Activated naive CD8-positive, alpha-beta T cell treated with anti-CD3 and anti-CD28 coated beads for 36 hours (primary cell): ENCODE measurements around the gene PLCXD3. TPM values are rescaled to one million over a fixed set of nuclear protein-coding genes. Genes with fewer than 3 reads are reported as not detected.

Experiments used
- DNase-seq: peaks from one replicate; pipeline ENCODE4 v3.0.0; 2021
- H3K27ac Mint-ChIP-seq: one replicate; pipeline ENCODE4 v1.8.0; 2022; ENCODE audit warnings: mild to moderate bottlenecking, moderate library complexity, mixed read lengths
- H3K27me3 Mint-ChIP-seq: one replicate; pipeline ENCODE4 v1.8.0; 2022; ENCODE audit warnings: mild to moderate bottlenecking, mixed read lengths
- H3K36me3 Mint-ChIP-seq: one replicate; pipeline ENCODE4 v1.8.0; 2021; ENCODE audit warnings: mild to moderate bottlenecking, mixed read lengths
- H3K4me1 Mint-ChIP-seq: one replicate; pipeline ENCODE4 v1.8.0; 2021; ENCODE audit warnings: mixed read lengths
- H3K4me3 Mint-ChIP-seq: one replicate; pipeline ENCODE4 v1.8.0; 2022; ENCODE audit warnings: mild to moderate bottlenecking, moderate library complexity, mixed read lengths
- H3K9me3 Mint-ChIP-seq: one replicate; pipeline ENCODE4 v1.8.0; 2022; ENCODE audit warnings: mixed read lengths
- total RNA-seq, 2 experiments: library from RNA; stranded (reverse); gene quantifications; one replicate each; pipeline ENCODE4 v1.2.3, GENCODE V29; 2021

Gene PLCXD3
- total RNA-seq: not detected

GRCh38 chr5:41510176-41510831 is at the start of gene PLCXD3:
TSS of gene PLCXD3 (minus strand) at chr5:41510601. CDS start at chr5:41510526, 75 bp downstream.
- H3K4me1 Mint-ChIP-seq: peaks cover 2% of the 10 kb centered on the region
- DNase-seq: no peak
- H3K27ac Mint-ChIP-seq: no peak within 1 kb of the TSS
- peaks cover 2% of the 10 kb centered on the region for H3K9me3 Mint-ChIP-seq
- H3K4me3 Mint-ChIP-seq: no peak within 1 kb of the TSS
- no peaks in the 10 kb centered on the region for H3K36me3 Mint-ChIP-seq
- peaks cover 36% of the 10 kb centered on the region for H3K27me3 Mint-ChIP-seq

- DNase-seq: no peak
- Mint-ChIP-seq H3K27ac (no peak overlapping the region), H3K4me1 (no peaks in the 10 kb centered on the region), H3K36me3 (no peaks in the 10 kb centered on the region), H3K4me3 (no peak overlapping the region), H3K27me3 (no peaks in the 10 kb centered on the region), H3K9me3 (peaks cover 3% of the 10 kb centered on the region)
Measured at GRCh38 chr5:41559184-41559583, 48.8 kb upstream of the PLCXD3 start.

GRCh38 chr5:41558295-41558694 is 47.9 kb upstream of the PLCXD3 start:
- H3K4me3 Mint-ChIP-seq: no peak overlapping the region
- H3K27me3 Mint-ChIP-seq: no peaks in the 10 kb centered on the region
- no peaks in the 10 kb centered on the region for H3K36me3 Mint-ChIP-seq
- H3K4me1 Mint-ChIP-seq: no peaks in the 10 kb centered on the region
- H3K27ac Mint-ChIP-seq: no peak overlapping the region
- DNase-seq: no peak
- H3K9me3 Mint-ChIP-seq: no peaks in the 10 kb centered on the region

- Mint-ChIP-seq H3K27ac (no peak overlapping the region), H3K9me3 (peaks cover 10% of the 10 kb centered on the region), H3K4me1 (no peaks in the 10 kb centered on the region), H3K4me3 (no peak overlapping the region), H3K27me3 (no peaks in the 10 kb centered on the region), H3K36me3 (no peaks in the 10 kb centered on the region)
- no peak for DNase-seq
Measured at GRCh38 chr5:41547991-41548390, 37.6 kb upstream of the PLCXD3 start.

GRCh38 chr5:41542183-41542582 is 31.8 kb upstream of the PLCXD3 start:
- H3K9me3 Mint-ChIP-seq: peaks cover 4% of the 10 kb centered on the region
- no peaks in the 10 kb centered on the region for H3K27me3 Mint-ChIP-seq
- DNase-seq: no peak
- no peaks in the 10 kb centered on the region for H3K4me1 Mint-ChIP-seq
- H3K4me3 Mint-ChIP-seq: no peak overlapping the region
- no peak overlapping the region for H3K27ac Mint-ChIP-seq
- H3K36me3 Mint-ChIP-seq: no peaks in the 10 kb centered on the region

- Mint-ChIP-seq H3K27ac (no peak overlapping the region), H3K27me3 (no peaks in the 10 kb centered on the region), H3K4me3 (no peak overlapping the region), H3K36me3 (no peaks in the 10 kb centered on the region), H3K4me1 (no peaks in the 10 kb centered on the region), H3K9me3 (peaks cover 4% of the 10 kb centered on the region)
- no peak for DNase-seq
Measured at GRCh38 chr5:41539454-41539853, 29.1 kb upstream of the PLCXD3 start.

- Mint-ChIP-seq H3K4me1 (no peaks in the 10 kb centered on the region), H3K9me3 (peaks cover 4% of the 10 kb centered on the region), H3K27me3 (no peaks in the 10 kb centered on the region), H3K4me3 (no peak overlapping the region), H3K27ac (no peak overlapping the region), H3K36me3 (no peaks in the 10 kb centered on the region)
- DNase-seq: no peak
Measured at GRCh38 chr5:41537581-41537980, 27.2 kb upstream of the PLCXD3 start.

GRCh38 chr5:41532485-41532884 is 22.1 kb upstream of the PLCXD3 start:
- no peak for DNase-seq
- Mint-ChIP-seq H3K27me3 (no peaks in the 10 kb centered on the region), H3K4me3 (no peak overlapping the region), H3K9me3 (no peaks in the 10 kb centered on the region), H3K36me3 (no peaks in the 10 kb centered on the region), H3K27ac (no peak overlapping the region), H3K4me1 (no peaks in the 10 kb centered on the region)

- Mint-ChIP-seq H3K4me3 (no peak overlapping the region), H3K9me3 (no peaks in the 10 kb centered on the region), H3K36me3 (no peaks in the 10 kb centered on the region), H3K27me3 (no peaks in the 10 kb centered on the region), H3K4me1 (no peaks in the 10 kb centered on the region), H3K27ac (no peak overlapping the region)
- no peak for DNase-seq
Measured at GRCh38 chr5:41527201-41527779, 16.9 kb upstream of the PLCXD3 start.

GRCh38 chr5:41526699-41527098 is 16.3 kb upstream of the PLCXD3 start:
- no peak for DNase-seq
- no peak overlapping the region for H3K27ac Mint-ChIP-seq
- H3K4me3 Mint-ChIP-seq: no peak overlapping the region
- H3K27me3 Mint-ChIP-seq: no peaks in the 10 kb centered on the region
- H3K36me3 Mint-ChIP-seq: no peaks in the 10 kb centered on the region
- no peaks in the 10 kb centered on the region for H3K4me1 Mint-ChIP-seq
- H3K9me3 Mint-ChIP-seq: no peaks in the 10 kb centered on the region

GRCh38 chr5:41524174-41524573 is 13.8 kb upstream of the PLCXD3 start:
- Mint-ChIP-seq H3K27ac (no peak overlapping the region), H3K27me3 (no peaks in the 10 kb centered on the region), H3K4me3 (no peak overlapping the region), H3K9me3 (no peaks in the 10 kb centered on the region), H3K36me3 (no peaks in the 10 kb centered on the region), H3K4me1 (no peaks in the 10 kb centered on the region)
- DNase-seq: no peak

- Mint-ChIP-seq H3K4me1 (no peaks in the 10 kb centered on the region), H3K27ac (no peak overlapping the region), H3K27me3 (no peaks in the 10 kb centered on the region), H3K4me3 (no peak overlapping the region), H3K36me3 (no peaks in the 10 kb centered on the region), H3K9me3 (no peaks in the 10 kb centered on the region)
- no peak for DNase-seq
Measured at GRCh38 chr5:41522193-41522786, 11.9 kb upstream of the PLCXD3 start.

GRCh38 chr5:41519801-41520200 is 9.4 kb upstream of the PLCXD3 start:
- Mint-ChIP-seq H3K9me3 (no peaks in the 10 kb centered on the region), H3K27me3 (no peaks in the 10 kb centered on the region), H3K27ac (no peak overlapping the region), H3K4me3 (no peak overlapping the region), H3K36me3 (no peaks in the 10 kb centered on the region), H3K4me1 (no peaks in the 10 kb centered on the region)
- no peak for DNase-seq

GRCh38 chr5:41517909-41518308 is 7.5 kb upstream of the PLCXD3 start:
- no peak for DNase-seq
- Mint-ChIP-seq H3K4me3 (no peak overlapping the region), H3K27me3 (no peaks in the 10 kb centered on the region), H3K36me3 (no peaks in the 10 kb centered on the region), H3K27ac (no peak overlapping the region), H3K4me1 (no peaks in the 10 kb centered on the region), H3K9me3 (no peaks in the 10 kb centered on the region)

GRCh38 chr5:41511241-41511640 is 840 bp upstream of the PLCXD3 start:
- Mint-ChIP-seq H3K36me3 (no peaks in the 10 kb centered on the region), H3K4me3 (no peak overlapping the region), H3K27me3 (peaks cover 36% of the 10 kb centered on the region), H3K9me3 (peaks cover 2% of the 10 kb centered on the region), H3K4me1 (peaks cover 2% of the 10 kb centered on the region), H3K27ac (no peak overlapping the region)
- DNase-seq: no peak
